Mesodermal cell (in vitro differentiated cells): ENCODE measurements around the gene AKAP13.

Experiments used
- H3K27ac ChIP-seq: 2 replicates; pipeline ENCODE4 v1.7.0; 2013; ENCODE audit warnings: mild to moderate bottlenecking, low read depth, low read length, moderate library complexity; ENCODE audit not compliant: severe bottlenecking
- H3K36me3 ChIP-seq: 2 replicates; pipeline ENCODE4 v1.7.1; 2013; ENCODE audit warnings: mild to moderate bottlenecking, low read length, moderate library complexity; ENCODE audit not compliant: control insufficient read depth, insufficient read depth
- H3K4me1 ChIP-seq: one replicate; pipeline ENCODE4 v1.7.1; 2013; ENCODE audit warnings: mild to moderate bottlenecking, low read length; ENCODE audit not compliant: insufficient read depth, control insufficient read depth, poor library complexity, severe bottlenecking
- H3K4me3 ChIP-seq: 2 replicates; pipeline ENCODE4 v1.7.0; 2013; ENCODE audit warnings: low read length, control low read depth, mild to moderate bottlenecking; ENCODE audit not compliant: insufficient read depth, poor library complexity, severe bottlenecking; ENCODE audit errors: extremely low read depth
- H3K9me3 ChIP-seq: 2 replicates; pipeline ENCODE4 v1.7.1; 2013; ENCODE audit warnings: mild to moderate bottlenecking, low read length, moderate library complexity; ENCODE audit not compliant: control insufficient read depth
- WGBS, 2 experiments: methylation state at CpG; one replicate each; pipeline ENCODE4 v1.1.5; 2013; ENCODE audit warnings: missing lambda C conversion rate in 2 of 2; ENCODE audit not compliant: insufficient coverage in 2 of 2; 5-methylcytosine and 5-hydroxymethylcytosine counted together

Gene AKAP13

GRCh38 chr15:85463276-85463892 lies 83.0 kb downstream of the AKAP13 start:
- peaks cover 32% of the 10 kb centered on the region for H3K4me1 ChIP-seq
- 72 to 94% methylated on average over 2 to 3 of the region's 4 CpGs for WGBS, 2 experiments
- H3K27ac ChIP-seq = peak overlapping the region; percentile 82
- no peak overlapping the region for H3K4me3 ChIP-seq
- peaks cover 3% of the 10 kb centered on the region for H3K9me3 ChIP-seq
- H3K36me3 ChIP-seq = peaks cover 7% of the 10 kb centered on the region

GRCh38 chr15:85463976-85464375 lies 83.6 kb downstream of the AKAP13 start:
- WGBS, 2 experiments = 62 to 71% methylated on average over 5 of the region's 6 CpGs
- Histone ChIP-seq H3K4me3 (no peak overlapping the region), H3K4me1 (peaks cover 28% of the 10 kb centered on the region), H3K36me3 (peaks cover 7% of the 10 kb centered on the region), H3K27ac (peak overlapping the region; percentile 82), H3K9me3 (peaks cover 3% of the 10 kb centered on the region)

GRCh38 chr15:85464471-85464870 lies 84.1 kb downstream of the AKAP13 start:
- H3K4me1 ChIP-seq = peaks cover 24% of the 10 kb centered on the region
- WGBS, 2 experiments = 100% methylated on average over 1 of the region's 3 CpGs; no CpG with 5 or more reads in 1 of the 2 experiments
- peaks cover 3% of the 10 kb centered on the region for H3K9me3 ChIP-seq
- no peak overlapping the region for H3K4me3 ChIP-seq
- H3K27ac ChIP-seq = peak overlapping the region; percentile 82
- peaks cover 7% of the 10 kb centered on the region for H3K36me3 ChIP-seq

GRCh38 chr15:85470563-85471271 lies 90.3 kb downstream of the AKAP13 start:
- Histone ChIP-seq H3K9me3 (no peaks in the 10 kb centered on the region), H3K4me3 (no peak overlapping the region), H3K36me3 (no peaks in the 10 kb centered on the region), H3K27ac (peak overlapping the region; percentile 36), H3K4me1 (peaks cover 22% of the 10 kb centered on the region)
- 96% methylated on average over 4 of the region's 8 CpGs; no CpG with 5 or more reads in 1 of the 2 experiments for WGBS, 2 experiments

GRCh38 chr15:85472349-85472748 lies 91.9 kb downstream of the AKAP13 start:
- Histone ChIP-seq H3K4me1 (peaks cover 22% of the 10 kb centered on the region), H3K9me3 (no peaks in the 10 kb centered on the region), H3K36me3 (no peaks in the 10 kb centered on the region), H3K27ac (no peak overlapping the region), H3K4me3 (no peak overlapping the region)
- WGBS, 2 experiments = no CpG with 5 or more reads among the region's 2 CpGs

GRCh38 chr15:85473455-85473854 lies 93.1 kb downstream of the AKAP13 start:
- H3K36me3 ChIP-seq = no peaks in the 10 kb centered on the region
- no peak overlapping the region for H3K4me3 ChIP-seq
- H3K27ac ChIP-seq = peak overlapping the region; percentile 52
- WGBS, 2 experiments = 57% methylated on average over 2 of the region's 3 CpGs; no CpG with 5 or more reads in 1 of the 2 experiments
- H3K4me1 ChIP-seq = peaks cover 29% of the 10 kb centered on the region
- H3K9me3 ChIP-seq = no peaks in the 10 kb centered on the region

GRCh38 chr15:85474700-85475316 lies 94.4 kb downstream of the AKAP13 start:
- Histone ChIP-seq H3K36me3 (no peaks in the 10 kb centered on the region), H3K27ac (no peak overlapping the region), H3K4me1 (peaks cover 42% of the 10 kb centered on the region), H3K9me3 (no peaks in the 10 kb centered on the region), H3K4me3 (no peak overlapping the region)
- 76 to 89% methylated on average over 6 to 7 of the region's 8 CpGs for WGBS, 2 experiments

GRCh38 chr15:85475317-85475701 lies 94.9 kb downstream of the AKAP13 start:
- Histone ChIP-seq H3K4me1 (peaks cover 42% of the 10 kb centered on the region), H3K27ac (no peak overlapping the region), H3K36me3 (no peaks in the 10 kb centered on the region), H3K4me3 (no peak overlapping the region), H3K9me3 (no peaks in the 10 kb centered on the region)
- WGBS, 2 experiments = 100% methylated on average over 1 of the region's 1 CpG; no CpG with 5 or more reads in 1 of the 2 experiments

GRCh38 chr15:85475711-85476110 lies 95.3 kb downstream of the AKAP13 start:
- Histone ChIP-seq H3K4me3 (no peak overlapping the region), H3K36me3 (no peaks in the 10 kb centered on the region), H3K9me3 (no peaks in the 10 kb centered on the region), H3K27ac (no peak overlapping the region), H3K4me1 (peaks cover 41% of the 10 kb centered on the region)

- Histone ChIP-seq H3K36me3 (no peaks in the 10 kb centered on the region), H3K4me1 (peaks cover 50% of the 10 kb centered on the region), H3K4me3 (no peak overlapping the region), H3K9me3 (no peaks in the 10 kb centered on the region), H3K27ac (peak overlapping the region; percentile 46)
- WGBS, 2 experiments = 69 to 100% methylated on average over 1 to 2 of the region's 2 CpGs
Observed at GRCh38 chr15:85477061-85477460, 96.7 kb downstream of the AKAP13 start.

- Histone ChIP-seq H3K36me3 (no peaks in the 10 kb centered on the region), H3K27ac (no peak overlapping the region), H3K4me3 (no peak overlapping the region), H3K4me1 (peaks cover 57% of the 10 kb centered on the region), H3K9me3 (no peaks in the 10 kb centered on the region)
- WGBS, 2 experiments = 71 to 81% methylated on average over 3 to 4 of the region's 4 CpGs
Observed at GRCh38 chr15:85477730-85478129, 97.3 kb downstream of the AKAP13 start.
